Transverse colon (tissue), 4 donors: ENCODE measurements around the gene TTC32. TPM values are rescaled to one million over a fixed set of nuclear protein-coding genes. Genes with fewer than 3 reads are reported as not detected.

ENCODE experiments used
- DNase-seq: peaks from one replicate; pipeline ENCODE4 v3.0.0-alpha.2; 2019
- H3K27ac ChIP-seq, 4 donors: fragments of 200-600 bp; sonication (generic); 2 replicates each; pipeline ENCODE4 v1.5.1; 2016 to 2018; ENCODE audit warnings: inconsistent platforms in 4 of 4
- H3K27me3 ChIP-seq: fragments of 200-600 bp; sonication (generic); 2 replicates; pipeline ENCODE4 v1.5.1; 2017; ENCODE audit warnings: inconsistent platforms
- H3K36me3 ChIP-seq, 4 donors: fragments of 200-600 bp; sonication (generic); 2 replicates each; pipeline ENCODE4 v1.5.1; 2017 to 2019; ENCODE audit warnings: inconsistent platforms in 4 of 4
- H3K4me1 ChIP-seq, 4 donors: fragments of 200-600 bp; sonication (generic); 2 replicates each; pipeline ENCODE4 v1.5.1; 2017 to 2020; ENCODE audit warnings: inconsistent platforms in 4 of 4
- H3K4me3 ChIP-seq, 4 donors: fragments of 200-600 bp; sonication (generic); 1 replicate in 1 of 4; 2 replicates in 3 of 4; pipeline versions ENCODE4 v1.5.1 to v1.6.1; 2017 to 2019; ENCODE audit warnings: inconsistent platforms in 4 of 4
- H3K9me3 ChIP-seq, 2 donors: fragments of 200-600 bp; sonication (generic); 2 replicates each; pipeline ENCODE4 v1.5.1; 2017 to 2019; ENCODE audit warnings: inconsistent platforms in 2 of 2
- EP300 ChIP-seq: sonication (generic); formaldehyde crosslinking; IDR thresholded peaks from one replicate; pipeline ENCODE4 v1.6.1; 2017; ENCODE audit warnings: antibody characterized with exemption, low read depth
- POLR2A ChIP-seq: fragments of 450-650 bp; IDR thresholded peaks from one replicate; pipeline ENCODE4 v1.6.1; 2016; ENCODE audit warnings: antibody characterized with exemption, mild to moderate bottlenecking, moderate library complexity
- POLR2AphosphoS5 ChIP-seq, 3 donors: sonication (generic); formaldehyde crosslinking; IDR thresholded peaks; one replicate each; pipeline ENCODE4 v1.6.1; 2016; ENCODE audit warnings: antibody characterized with exemption in 3 of 3
- WGBS, 2 donors: methylation state at CpG; one replicate each; pipeline ENCODE4 v1.1.5; 2018; ENCODE audit warnings: low coverage in 1 of 2; 5-methylcytosine and 5-hydroxymethylcytosine counted together
- in situ Hi-C, 4 donors: fragments of 200-750 bp; cut with MboI; loops; one replicate each; pipeline versions ENCODE4 v1.15.0 to v1.15.1; 2017; ENCODE audit warnings: low sequenced_read_pairs in 3 of 4, low pct_ligation_motif_present in 1 of 4, low pct_unique_long_range_greater_than_20kb in 1 of 4
- intact Hi-C: fragments of 100-400 bp; cut with DNase I; formaldehyde crosslinking; loops from one replicate; pipeline ENCODE4 v1.15.1; 2023; ENCODE audit warnings: low total_unique reads
- total RNA-seq, 4 donors: library from RNA; depleted of rRNA; stranded (reverse); fragments of >200 nt; gene quantifications; one replicate each; pipeline ENCODE4 v1.1.0, GENCODE V29; 2016
- TF ChIP-seq, protein P1 (sequence below), 5 experiments: fragments of 200-600 bp in 3 of 5; fragments of 450-650 bp in 2 of 5; sonication (generic) in 3 of 5; IDR thresholded peaks; 1 replicate in 2 of 5; 2 replicates in 3 of 5; pipeline ENCODE4 v1.5.1; 2016 to 2017; ENCODE audit warnings: antibody characterized with exemption in 5 of 5, inconsistent platforms in 3 of 5, mild to moderate bottlenecking in 2 of 5, moderate library complexity in 1 of 5

TTC32 gene
- total RNA-seq, 4 donors from 2014 or later = 3.0 to 23.3 (median 9.9) TPM

- no peaks in the 10 kb centered on the region for H3K27me3 ChIP-seq
- no peak for DNase-seq
- no peaks in the 10 kb centered on the region for H3K9me3 ChIP-seq
- 95% methylated on average over 11 of the region's 12 CpGs; no CpG with 5 or more reads in 1 of the 2 donors for WGBS, 2 donors
- in situ Hi-C loops = loop anchor here in 1 of 4 donors (25.0 kb wide), 1 partner anchor 759 kb away; no protein-coding TSS in a partner anchor
- TF ChIP-seq POLR2A (no peak), EP300 (no peak)
- TF ChIP-seq, protein P1, sequence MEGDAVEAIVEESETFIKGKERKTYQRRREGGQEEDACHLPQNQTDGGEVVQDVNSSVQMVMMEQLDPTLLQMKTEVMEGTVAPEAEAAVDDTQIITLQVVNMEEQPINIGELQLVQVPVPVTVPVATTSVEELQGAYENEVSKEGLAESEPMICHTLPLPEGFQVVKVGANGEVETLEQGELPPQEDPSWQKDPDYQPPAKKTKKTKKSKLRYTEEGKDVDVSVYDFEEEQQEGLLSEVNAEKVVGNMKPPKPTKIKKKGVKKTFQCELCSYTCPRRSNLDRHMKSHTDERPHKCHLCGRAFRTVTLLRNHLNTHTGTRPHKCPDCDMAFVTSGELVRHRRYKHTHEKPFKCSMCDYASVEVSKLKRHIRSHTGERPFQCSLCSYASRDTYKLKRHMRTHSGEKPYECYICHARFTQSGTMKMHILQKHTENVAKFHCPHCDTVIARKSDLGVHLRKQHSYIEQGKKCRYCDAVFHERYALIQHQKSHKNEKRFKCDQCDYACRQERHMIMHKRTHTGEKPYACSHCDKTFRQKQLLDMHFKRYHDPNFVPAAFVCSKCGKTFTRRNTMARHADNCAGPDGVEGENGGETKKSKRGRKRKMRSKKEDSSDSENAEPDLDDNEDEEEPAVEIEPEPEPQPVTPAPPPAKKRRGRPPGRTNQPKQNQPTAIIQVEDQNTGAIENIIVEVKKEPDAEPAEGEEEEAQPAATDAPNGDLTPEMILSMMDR (IDR thresholded peaks at IDR 0.05) = no peak
- no peak overlapping the region for H3K27ac ChIP-seq
- no peaks in the 10 kb centered on the region for H3K36me3 ChIP-seq
- H3K4me3 ChIP-seq = no peak overlapping the region
- H3K4me1 ChIP-seq = no peaks in the 10 kb centered on the region
- intact Hi-C loops = no loop called here
Measured at GRCh38 chr2:19878268-19879046, 23.3 kb downstream of the TTC32 start.

DNA sequence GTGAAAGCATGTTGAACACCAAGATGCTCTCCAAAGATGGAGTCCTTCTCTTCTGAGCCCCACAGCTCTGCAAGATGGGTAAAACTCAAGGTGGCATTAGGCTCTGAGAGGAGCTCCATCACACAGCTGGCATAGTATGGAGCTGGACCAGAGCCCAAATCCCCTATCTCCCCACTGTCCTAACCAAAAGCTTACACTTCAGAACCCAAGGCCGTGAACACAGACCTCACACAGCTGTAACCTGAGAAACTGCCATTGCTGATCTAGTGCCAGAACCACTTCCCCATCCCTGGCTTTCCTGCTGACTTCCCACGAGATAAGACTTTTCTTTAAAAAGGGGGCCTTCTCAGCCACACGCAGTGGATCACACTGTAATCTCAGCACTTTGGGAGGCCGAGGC is 25.0 kb downstream of the TTC32 start:
- in situ Hi-C loops = loop anchor here in 1 of 4 donors (25.0 kb wide), 1 partner anchor 761 kb away; no protein-coding TSS in a partner anchor
- DNase-seq = no peak
- Histone ChIP-seq H3K27ac (no peak overlapping the region), H3K9me3 (no peaks in the 10 kb centered on the region), H3K36me3 (no peaks in the 10 kb centered on the region), H3K4me3 (no peak overlapping the region), H3K4me1 (no peaks in the 10 kb centered on the region), H3K27me3 (no peaks in the 10 kb centered on the region)
- TF ChIP-seq POLR2A = no peak
- TF ChIP-seq, protein P1 (IDR thresholded peaks at IDR 0.05) = no peak
- no peak for TF ChIP-seq POLR2AphosphoS5 (IDR thresholded peaks at IDR 0.05)
- no peak for TF ChIP-seq EP300
- intact Hi-C loops = no loop called here
- 81% methylated on average over 4 of the region's 4 CpGs; no CpG with 5 or more reads in 1 of the 2 donors for WGBS, 2 donors

GRCh38 chr2:19875280-19875679 is 26.5 kb downstream of the TTC32 start:
- TF ChIP-seq POLR2AphosphoS5 (IDR thresholded peaks at IDR 0.05) = no peak
- 73 to 100% methylated on average over 1 of the region's 1 CpG for WGBS, 2 donors

DNA sequence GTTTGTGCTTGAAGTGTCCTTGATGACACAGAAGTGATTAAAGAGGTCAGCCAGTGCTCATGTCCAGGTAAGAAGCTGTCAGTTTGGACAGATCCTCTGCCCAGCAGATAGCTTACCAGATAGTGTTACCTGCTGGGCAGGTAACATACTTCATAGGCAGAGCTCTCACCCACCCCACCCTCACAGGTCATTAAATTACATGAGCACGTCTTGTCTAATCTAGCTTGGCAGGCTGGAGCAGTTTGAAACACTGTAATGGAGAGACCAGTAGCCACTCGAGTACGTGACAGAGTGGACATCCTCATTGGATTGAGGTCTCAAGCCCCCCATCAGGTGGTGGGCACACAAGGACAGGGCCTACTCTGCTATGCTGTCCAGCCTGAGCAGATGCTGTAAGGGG is 27.1 kb downstream of the TTC32 start:
- no peaks in the 10 kb centered on the region for H3K4me1 ChIP-seq
- in situ Hi-C loops (loop anchor here (25.0 kb wide), 7 partner anchors 763 to 1487 kb away; no protein-coding TSS in a partner anchor), intact Hi-C loops (no loop called here)
- WGBS, 2 donors = 81% methylated on average over 3 of the region's 3 CpGs; no CpG with 5 or more reads in 1 of the 2 donors
- H3K36me3 ChIP-seq = no peaks in the 10 kb centered on the region
- TF ChIP-seq, protein P1 (IDR thresholded peaks at IDR 0.05) = no peak
- TF ChIP-seq POLR2A (no peak), EP300 (no peak), POLR2AphosphoS5 (IDR thresholded peaks at IDR 0.05) (no peak)
- H3K27me3 ChIP-seq = no peaks in the 10 kb centered on the region
- no peak overlapping the region for H3K4me3 ChIP-seq
- no peak for DNase-seq
- H3K27ac ChIP-seq = no peak overlapping the region
- no peaks in the 10 kb centered on the region for H3K9me3 ChIP-seq

More at GRCh38 chr2:19875280-19875679, 26.5 kb downstream of the TTC32 start:
- H3K36me3 ChIP-seq = no peaks in the 10 kb centered on the region
- no peak overlapping the region for H3K4me3 ChIP-seq
- intact Hi-C loops = no loop called here
- no peaks in the 10 kb centered on the region for H3K4me1 ChIP-seq
- no peak overlapping the region for H3K27ac ChIP-seq
- in situ Hi-C loops = loop anchor here in 1 of 4 donors (25.0 kb wide), 1 partner anchor 762 kb away; no protein-coding TSS in a partner anchor
- no peaks in the 10 kb centered on the region for H3K9me3 ChIP-seq
- no peaks in the 10 kb centered on the region for H3K27me3 ChIP-seq
- no peak for DNase-seq
